Left ventricle myocardium inferior (tissue), 1 donor: Measurements from ENCODE around the gene SLC6A19. TPM values are rescaled to one million over a fixed set of nuclear protein-coding genes. Genes with fewer than 3 reads are reported as not detected.

Experiments used
- DNase-seq: peaks from one replicate; pipeline ENCODE4 v3.0.0-alpha.2; 2020
- H3K27ac ChIP-seq: fragments of 200-600 bp; replicated peaks from 2 replicates; pipeline ENCODE4 v1.8.0; 2021
- H3K27me3 ChIP-seq: fragments of 200-600 bp; 2 replicates; pipeline ENCODE4 v1.8.0; 2021; ENCODE audit warnings: low read depth
- H3K36me3 ChIP-seq: fragments of 200-600 bp; 2 replicates; pipeline ENCODE4 v1.8.0; 2021
- H3K4me1 ChIP-seq: fragments of 200-600 bp; 2 replicates; pipeline ENCODE4 v1.8.0; 2021
- H3K4me3 ChIP-seq: fragments of 200-600 bp; 2 replicates; pipeline ENCODE4 v1.8.0; 2021; ENCODE audit warnings: mild to moderate bottlenecking, moderate library complexity
- H3K9me3 ChIP-seq: fragments of 200-600 bp; replicated peaks from 2 replicates; pipeline ENCODE4 v1.8.0; 2021
- CTCF ChIP-seq: fragments of 200-600 bp; IDR thresholded peaks from 2 replicates; pipeline ENCODE4 v1.8.0; 2021; ENCODE audit warnings: antibody characterized with exemption, mild to moderate bottlenecking, borderline replicate concordance
- intact Hi-C: fragments of 100-400 bp; cut with micrococcal nuclease; formaldehyde crosslinking; loops from one replicate; pipeline ENCODE4 v1.11.0; 2022
- total RNA-seq: library from RNA; stranded (reverse); fragmentation: NEBNext Ultra II Directional; extraction: Animal tissue kit (Norgen Biotek cat#: 25700); gene quantifications from one replicate; pipeline ENCODE4 v1.2.1, GENCODE V29; 2021
- donor health status: DM: no; HTN: yes; CAD: no; lungs with severe emphysema.

The SLC6A19 gene
- total RNA-seq, 1 donor from 2014 or later = not detected

- intact Hi-C loops = no loop called here
- no peak overlapping the region for H3K27ac ChIP-seq
- DNase-seq = no peak
- H3K9me3 ChIP-seq = no peaks in the 10 kb centered on the region
- H3K4me3 ChIP-seq = no peak overlapping the region
- peaks cover 71% of the 10 kb centered on the region for H3K27me3 ChIP-seq
- TF ChIP-seq CTCF = no peak
- no peaks in the 10 kb centered on the region for H3K36me3 ChIP-seq
- peaks cover 9% of the 10 kb centered on the region for H3K4me1 ChIP-seq
These were observed 11.1 kb upstream of the SLC6A19 start for GRCh38 chr5:1190278-1190677.

GRCh38 chr5:1190837-1191239 is 10.6 kb upstream of the SLC6A19 start:
- intact Hi-C loops = no loop called here
- TF ChIP-seq CTCF = no peak
- H3K27me3 ChIP-seq = peaks cover 76% of the 10 kb centered on the region
- H3K36me3 ChIP-seq = no peaks in the 10 kb centered on the region
- DNase-seq = no peak
- no peaks in the 10 kb centered on the region for H3K9me3 ChIP-seq
- H3K27ac ChIP-seq = no peak overlapping the region
- no peak overlapping the region for H3K4me3 ChIP-seq
- H3K4me1 ChIP-seq = peaks cover 4% of the 10 kb centered on the region

- H3K9me3 ChIP-seq = no peaks in the 10 kb centered on the region
- intact Hi-C loops = no loop called here
- no peaks in the 10 kb centered on the region for H3K4me1 ChIP-seq
- peaks cover 77% of the 10 kb centered on the region for H3K27me3 ChIP-seq
- TF ChIP-seq CTCF = no peak
- DNase-seq = no peak
- H3K36me3 ChIP-seq = no peaks in the 10 kb centered on the region
- H3K27ac ChIP-seq = no peak overlapping the region
- no peak overlapping the region for H3K4me3 ChIP-seq
These were observed 8.3 kb upstream of the SLC6A19 start for GRCh38 chr5:1192971-1193590.

GRCh38 chr5:1193591-1193985 is 7.8 kb upstream of the SLC6A19 start:
- H3K27ac ChIP-seq = no peak overlapping the region
- no peak for TF ChIP-seq CTCF

GRCh38 chr5:1194378-1194777 is 7.0 kb upstream of the SLC6A19 start:
- no peaks in the 10 kb centered on the region for H3K9me3 ChIP-seq
- DNase-seq = no peak

More at GRCh38 chr5:1193591-1193985, 7.8 kb upstream of the SLC6A19 start:
- H3K4me1 ChIP-seq = no peaks in the 10 kb centered on the region
- H3K4me3 ChIP-seq = no peak overlapping the region
- no peaks in the 10 kb centered on the region for H3K9me3 ChIP-seq
- intact Hi-C loops = no loop called here
- no peak for DNase-seq
- H3K27me3 ChIP-seq = peaks cover 77% of the 10 kb centered on the region
- no peaks in the 10 kb centered on the region for H3K36me3 ChIP-seq

More at GRCh38 chr5:1194378-1194777, 7.0 kb upstream of the SLC6A19 start:
- intact Hi-C loops = no loop called here
- no peak overlapping the region for H3K4me3 ChIP-seq
- H3K27me3 ChIP-seq = peaks cover 77% of the 10 kb centered on the region
- no peaks in the 10 kb centered on the region for H3K36me3 ChIP-seq
- no peak for TF ChIP-seq CTCF
- H3K4me1 ChIP-seq = no peaks in the 10 kb centered on the region
- H3K27ac ChIP-seq = no peak overlapping the region
